GM23248 (cell line): Measurements from ENCODE around the gene GNB1.

Experiments used
- EZH2 ChIP-seq: fragments of 200-600 bp; sonication (generic); IDR thresholded peaks from 2 replicates; pipeline ENCODE4 v1.6.1; 2018; ENCODE audit warnings: antibody characterized with exemption, mild to moderate bottlenecking; ENCODE audit not compliant: insufficient read depth, poor library complexity, severe bottlenecking
- EZH2phosphoT487 ChIP-seq: fragments of 200-600 bp; sonication (generic); IDR thresholded peaks from 2 replicates; pipeline ENCODE4 v1.6.1; 2018; ENCODE audit warnings: antibody characterized with exemption, moderate library complexity, mild to moderate bottlenecking, low read depth; ENCODE audit not compliant: insufficient read depth

DNA sequence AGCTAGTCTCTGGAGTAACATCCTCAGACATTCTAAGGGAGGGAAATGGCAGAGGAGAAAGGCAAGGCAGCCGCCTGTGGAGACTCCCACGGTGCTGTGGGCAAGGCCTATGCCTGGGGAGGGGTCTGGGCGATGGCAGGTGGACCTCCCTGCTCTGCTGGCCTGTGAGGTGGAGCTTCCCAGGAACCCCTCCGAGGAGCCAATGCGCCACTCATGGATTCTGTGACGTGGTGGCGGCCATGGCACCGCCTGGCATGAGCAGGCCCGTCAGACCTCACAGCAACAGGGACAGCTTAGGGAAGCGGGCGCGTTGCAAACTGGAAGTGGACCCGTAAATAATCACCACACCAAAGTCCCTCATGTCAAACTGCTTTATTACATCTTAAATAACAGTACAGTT lies 106.0 kb downstream of the GNB1 start:
- TF ChIP-seq EZH2 (no peak), EZH2phosphoT487 (no peak)
